ENCODE results near the gene HSD17B11.
"Not testable (repeated sequence)": the region's sequence is repeated elsewhere in the genome, so short reads cannot be mapped to it uniquely, and the experiment has no call there.

HSD17B11 gene

DNA sequence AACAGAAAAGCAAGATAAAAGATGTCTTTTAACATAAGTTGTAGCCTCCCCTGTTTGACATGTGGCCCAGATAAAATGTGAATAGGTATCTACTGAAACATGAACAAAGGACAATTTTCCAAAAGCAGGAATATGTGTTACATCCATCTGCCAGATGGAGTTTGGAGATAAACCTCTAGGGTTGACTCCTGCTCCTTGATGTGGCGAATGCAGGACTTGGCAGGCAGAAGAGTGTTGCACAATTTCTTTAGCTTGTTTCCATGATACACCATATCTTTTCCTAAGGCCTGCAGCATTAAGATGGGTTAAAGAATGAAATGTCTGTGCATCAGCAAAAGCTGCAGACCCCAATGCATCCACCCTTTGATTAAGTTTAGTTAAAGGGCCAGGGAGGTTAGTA is 12.7 kb upstream of the HSD17B11 start:
- DNase-seq: not testable (repeated sequence)

DNA sequence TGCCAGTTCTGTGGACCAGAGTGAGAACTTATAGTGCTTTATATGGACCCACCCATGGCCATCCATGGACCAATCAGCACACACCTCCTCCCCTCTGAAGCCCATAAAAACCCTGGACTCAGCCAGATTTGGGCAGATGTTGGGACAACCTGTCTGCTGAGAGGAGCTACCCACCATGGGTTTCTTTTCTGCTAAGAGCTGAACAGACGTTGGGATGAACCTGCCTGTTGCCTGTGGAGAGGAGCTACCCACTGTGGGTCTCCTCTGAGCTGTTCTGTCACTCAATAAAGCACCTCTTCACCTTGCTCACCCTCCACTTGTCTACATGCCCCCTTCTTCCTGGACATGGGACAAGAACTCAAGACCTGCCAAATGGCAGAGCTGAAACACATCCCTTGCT is 9.0 kb upstream of the HSD17B11 start:
- DNase-seq: no peak

GRCh38 chr4:87399148-87399547 is 8.2 kb upstream of the HSD17B11 start:
- DNase-seq: no peak

DNA sequence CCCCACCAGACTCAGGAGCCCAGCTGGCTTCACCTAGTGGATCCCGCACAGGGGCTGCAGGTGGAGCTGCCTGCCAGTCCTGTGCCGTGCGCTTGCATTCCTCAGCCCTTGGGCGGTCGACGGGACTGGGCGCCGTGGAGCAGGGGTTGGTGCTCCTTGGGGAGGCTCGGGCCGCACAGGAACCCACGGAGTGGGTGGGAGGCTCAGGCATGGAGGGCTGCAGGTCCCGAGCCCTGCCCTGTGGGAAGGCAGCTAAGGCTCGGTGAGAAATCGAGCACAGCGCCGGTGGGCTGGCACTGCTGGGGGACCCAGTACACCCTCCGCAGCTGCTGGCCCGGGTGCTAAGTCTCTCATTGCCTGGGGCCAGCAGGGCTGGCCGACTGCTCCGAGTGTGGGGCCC is 4.9 kb upstream of the HSD17B11 start:
- not testable (repeated sequence) for DNase-seq

- DNase-seq: not testable (repeated sequence)
These were observed 4.1 kb upstream of the HSD17B11 start for GRCh38 chr4:87395073-87395472.

- no peak for DNase-seq
These were observed 1.2 kb upstream of the HSD17B11 start for GRCh38 chr4:87392183-87392582.

DNA sequence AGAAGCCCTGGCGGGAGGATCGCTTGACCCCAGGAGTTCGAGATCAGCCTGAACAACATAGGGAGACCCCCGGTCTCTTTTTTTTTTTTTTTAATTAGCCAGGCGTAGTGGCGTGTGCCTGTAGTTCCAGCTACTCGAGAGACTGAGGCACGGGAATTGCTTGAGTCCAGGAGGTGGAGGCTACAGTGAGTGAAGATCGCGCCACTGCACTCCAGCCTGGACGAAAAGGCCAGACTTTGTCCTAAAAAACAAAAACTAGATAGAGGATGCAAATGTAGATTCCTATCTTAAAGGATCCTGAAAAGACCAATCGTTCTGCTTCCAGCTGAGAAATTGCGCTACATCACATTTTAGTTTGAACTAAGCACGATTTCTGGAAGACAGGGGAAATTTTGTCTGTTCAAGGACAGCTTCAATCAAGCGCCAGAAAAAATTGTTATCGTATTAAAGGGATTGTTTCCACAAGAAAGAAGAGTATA is 627 bp upstream of the HSD17B11 start:
- DNase-seq: no peak

DNA sequence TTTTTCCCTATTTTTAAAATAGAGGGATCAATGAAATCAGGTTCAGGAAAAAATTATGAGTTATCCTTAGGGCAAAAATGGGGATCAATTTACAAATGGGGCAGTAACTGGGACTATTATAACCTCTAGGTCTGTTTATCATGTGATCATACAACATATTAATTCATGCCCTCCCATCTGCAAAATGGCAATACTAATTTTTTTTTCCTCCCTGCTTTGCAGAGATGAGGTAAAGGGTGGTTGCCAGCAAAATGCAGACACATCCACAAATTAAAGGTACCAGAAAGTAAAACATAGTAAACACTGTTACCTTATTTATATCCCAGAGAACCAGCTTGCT is 467 bp downstream of the HSD17B11 start:
- DNase-seq: no peak

DNA sequence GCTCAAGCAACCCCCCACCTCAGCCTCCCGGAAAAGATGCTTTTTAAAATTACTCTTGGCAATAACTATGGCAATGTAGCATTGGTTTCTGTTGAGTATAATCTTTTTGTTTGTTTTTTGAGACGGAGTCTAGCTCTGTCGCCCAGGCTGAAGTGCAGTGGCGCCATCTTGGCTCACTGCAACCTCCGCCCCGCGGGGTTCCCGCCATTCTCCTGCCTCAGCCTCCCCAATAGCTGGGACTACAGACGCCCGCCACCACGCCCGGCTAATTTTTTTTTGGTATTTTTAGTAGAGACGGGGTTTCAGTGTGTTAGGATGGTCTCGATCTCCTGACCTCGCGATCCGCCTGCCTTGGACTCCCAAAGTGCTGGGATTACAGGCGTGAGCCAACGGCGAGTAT is 933 bp downstream of the HSD17B11 start:
- DNase-seq: not testable (repeated sequence)

DNA sequence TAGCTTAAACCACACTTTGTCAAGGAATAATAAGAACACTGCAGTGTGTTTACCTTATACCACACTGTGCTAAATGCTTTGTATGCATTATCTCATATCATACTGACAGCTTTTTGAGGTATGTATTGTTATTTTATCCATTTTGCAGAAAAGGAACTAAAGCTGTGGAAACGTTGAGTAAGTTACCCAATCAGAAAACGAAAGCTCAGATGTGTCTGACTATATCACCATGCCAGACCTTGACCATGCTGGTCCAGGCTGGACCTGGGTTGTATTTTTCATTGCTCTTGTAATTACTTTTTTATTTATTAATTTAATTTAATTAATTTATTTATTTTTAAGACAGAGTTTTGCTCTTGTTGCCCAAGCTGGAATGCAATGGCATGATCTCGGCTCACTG is 2.1 kb downstream of the HSD17B11 start:
- no peak for DNase-seq

- no peak for DNase-seq
These were observed 3.8 kb downstream of the HSD17B11 start for GRCh38 chr4:87387237-87387636.

- DNase-seq: not testable (repeated sequence)
These were observed 6.4 kb downstream of the HSD17B11 start for GRCh38 chr4:87384466-87385132.

GRCh38 chr4:87382931-87383330 is 8.1 kb downstream of the HSD17B11 start:
- DNase-seq: no peak

GRCh38 chr4:87382116-87382515 is 8.9 kb downstream of the HSD17B11 start:
- no peak for DNase-seq

- no peak for DNase-seq
These were observed 13.2 kb downstream of the HSD17B11 start for GRCh38 chr4:87377816-87378215.

DNA sequence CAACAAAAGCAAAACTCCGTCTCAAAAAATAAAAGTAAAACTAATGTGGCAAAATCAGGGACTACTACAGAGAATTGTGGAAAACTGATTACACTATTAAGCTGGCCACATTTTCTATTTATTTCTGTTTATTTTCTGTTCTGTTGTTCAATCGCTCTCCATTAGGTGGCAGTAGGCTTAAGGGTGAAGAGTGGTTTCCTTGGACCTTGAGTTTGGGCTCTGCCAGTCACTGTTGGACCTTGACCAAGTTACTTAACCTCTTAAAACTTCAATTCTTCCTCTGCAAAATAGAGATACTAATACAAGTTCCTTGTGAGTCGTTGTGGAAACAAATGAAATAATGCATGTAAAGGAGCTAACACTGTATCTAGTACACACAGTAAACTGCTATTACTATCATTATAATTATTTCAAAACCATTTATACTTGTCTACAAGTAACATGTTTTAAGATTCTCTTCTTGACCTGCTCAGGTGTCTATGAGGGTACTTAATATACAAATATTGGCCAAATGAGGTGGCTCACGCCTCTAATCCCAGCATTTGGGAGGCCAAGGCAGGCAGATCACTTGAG is 15.2 kb downstream of the HSD17B11 start:
- DNase-seq: no peak

GRCh38 chr4:87370068-87370467 is 20.9 kb downstream of the HSD17B11 start:
- no peak for DNase-seq

DNA sequence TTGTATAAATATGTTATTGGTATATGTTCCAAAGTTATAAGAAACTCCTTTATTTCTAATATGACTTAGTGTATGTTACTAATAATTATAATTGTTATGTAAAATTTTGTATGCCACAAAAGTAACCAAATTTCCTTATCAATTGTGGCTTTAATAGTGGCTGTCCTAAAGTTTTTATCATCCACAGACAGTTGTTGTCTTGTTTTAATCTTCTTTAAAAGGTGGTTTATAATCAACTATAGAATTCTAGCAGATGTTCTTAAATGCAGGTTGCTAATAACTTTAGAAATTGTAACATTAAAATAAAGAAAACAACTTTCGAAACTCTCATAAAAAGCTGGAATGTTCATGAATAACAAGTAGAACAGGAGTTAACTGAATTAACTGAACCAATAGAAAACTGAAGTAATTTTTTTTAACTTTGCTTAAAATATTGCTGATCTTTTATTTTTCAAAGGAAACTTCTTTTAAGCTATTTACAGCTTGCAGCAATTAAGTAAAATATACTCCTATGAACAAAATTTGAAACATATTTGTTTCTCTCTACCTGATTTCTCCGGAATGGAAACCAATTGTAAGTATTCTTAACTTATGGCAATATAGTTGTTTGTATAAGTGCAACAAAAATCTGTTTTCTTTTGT is 24.3 kb downstream of the HSD17B11 start:
- no peak for DNase-seq

GRCh38 chr4:87365348-87365747 is 25.6 kb downstream of the HSD17B11 start:
- DNase-seq: no peak

DNA sequence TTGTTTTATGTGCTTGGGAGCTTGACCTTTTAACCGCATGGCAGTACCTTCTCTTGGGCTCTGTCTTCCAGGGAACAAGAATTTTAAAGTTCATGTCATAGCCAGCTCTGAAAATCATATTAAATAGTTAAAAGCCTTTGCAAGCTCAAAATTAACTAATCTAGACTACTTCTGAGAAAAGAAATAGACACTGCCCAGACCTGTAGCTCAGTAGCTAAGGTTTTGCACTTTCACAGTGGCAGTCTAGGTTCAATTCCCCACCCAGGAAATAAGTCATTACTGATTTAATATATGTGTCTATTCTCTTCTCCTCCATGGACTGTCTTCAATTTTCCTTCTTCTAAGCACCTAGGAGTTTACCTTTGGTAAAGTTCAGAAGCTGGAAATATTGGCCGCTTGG is 27.4 kb downstream of the HSD17B11 start:
- no peak for DNase-seq

GRCh38 chr4:87360338-87360935 is 30.6 kb downstream of the HSD17B11 start:
- no peak for DNase-seq

- no peak for DNase-seq
These were observed 31.7 kb downstream of the HSD17B11 start for GRCh38 chr4:87359258-87359657.

GRCh38 chr4:87356832-87357526 is 34.0 kb downstream of the HSD17B11 start:
- no peak for DNase-seq
